22Rv1 (cell line): Measurements from ENCODE around the gene BORA.

Source experiments
- H3K27ac ChIP-seq: fragments of 450-650 bp; 2 replicates; pipeline ENCODE4 v1.5.1; 2017
- CTCF ChIP-seq: fragments of 450-650 bp; IDR thresholded peaks from 2 replicates; pipeline ENCODE4 v1.5.1; 2017; ENCODE audit warnings: mild to moderate bottlenecking
- ZFX ChIP-seq: fragments of 450-650 bp; IDR thresholded peaks from 2 replicates; pipeline ENCODE4 v1.6.1; 2017; ENCODE audit warnings: antibody characterized with exemption, borderline replicate concordance

BORA gene

GRCh38 chr13:72804301-72804700 is 76.6 kb downstream of the BORA start:
- no peak overlapping the region for H3K27ac ChIP-seq
- TF ChIP-seq ZFX (no peak), CTCF (no peak)
